RWPE1 (cell line): ENCODE measurements around the gene GARS1.

Experiments used
- CTCF ChIA-PET: fragments of 350-600 bp; sonication (Branson Sonifier 250); formaldehyde crosslinking; extraction: SDS; loops from one replicate; lab custom pipeline; 2021; lab: Yijun Ruan, JAX
- POLR2A ChIA-PET: fragments of 400-600 bp; formaldehyde crosslinking; extraction: SDS; loops from one replicate; lab custom pipeline; 2020; ENCODE audit warnings: antibody characterized with exemption; ENCODE audit not compliant: low non-redundant PET; lab: Yijun Ruan, JAX
- DNase-seq: peaks from one replicate; pipeline ENCODE4 v3.0.0; 2012; ENCODE audit warnings: low spot score
- H3K27ac ChIP-seq: fragments of 450-650 bp; 2 replicates; pipeline ENCODE4 v1.5.1; 2017
- CTCF ChIP-seq: fragments of 450-650 bp; conservative IDR thresholded peaks from 2 replicates; pipeline ENCODE4 v1.5.1; 2017; ENCODE audit warnings: low read depth, mild to moderate bottlenecking

GARS1 gene

GRCh38 chr7:30665449-30665848 is 70.8 kb downstream of the GARS1 start:
- no peak for DNase-seq
- POLR2A ChIA-PET = no interaction called here
- H3K27ac ChIP-seq = no peak overlapping the region
- CTCF ChIA-PET = no interaction called here
- no peak for TF ChIP-seq CTCF

- no peak for TF ChIP-seq CTCF
- no peak overlapping the region for H3K27ac ChIP-seq
- ChIA-PET POLR2A (no interaction called here), CTCF (no interaction called here)
- no peak for DNase-seq
Measured at GRCh38 chr7:30667172-30667571, 72.5 kb downstream of the GARS1 start.

- no peak for TF ChIP-seq CTCF
- CTCF ChIA-PET = interaction anchor here (0.7 kb wide), 1 partner anchor 9 kb away, joined by 3 read pairs; no protein-coding TSS in a partner anchor
- POLR2A ChIA-PET = no interaction called here
- H3K27ac ChIP-seq = no peak overlapping the region
- no peak for DNase-seq
Measured at GRCh38 chr7:30668102-30668501, 73.4 kb downstream of the GARS1 start.

GRCh38 chr7:30671793-30672465 is 77.3 kb downstream of the GARS1 start:
- CTCF ChIA-PET = no interaction called here
- POLR2A ChIA-PET = no interaction called here
- H3K27ac ChIP-seq = no peak overlapping the region
- TF ChIP-seq CTCF = no peak
- peak; percentile 88 for DNase-seq

- no peak overlapping the region for H3K27ac ChIP-seq
- no peak for DNase-seq
- TF ChIP-seq CTCF = no peak
- ChIA-PET CTCF (no interaction called here), POLR2A (no interaction called here)
Measured at GRCh38 chr7:30674420-30674819, 79.7 kb downstream of the GARS1 start.

- TF ChIP-seq CTCF = no peak
- POLR2A ChIA-PET = no interaction called here
- no peak for DNase-seq
- H3K27ac ChIP-seq = no peak overlapping the region
- CTCF ChIA-PET = no interaction called here
Measured at GRCh38 chr7:30674876-30675275, 80.2 kb downstream of the GARS1 start.
